GM18868 (cell line): ENCODE results near the gene STK17B.

ENCODE experiments used
- ATAC-seq: cut with Tn5 transposase; IDR thresholded peaks from one replicate; pipeline ENCODE4 v1.9.1; 2021; ENCODE audit warnings: mild to moderate bottlenecking, moderate library complexity; ENCODE audit not compliant: unreplicated experiment

The STK17B gene

GRCh38 chr2:196160946-196161345, 10.4 kb downstream of the STK17B start:
- no peak for ATAC-seq

- ATAC-seq, result peak; percentile 86
Observed at GRCh38 chr2:196160101-196160500, 11.3 kb downstream of the STK17B start.

- ATAC-seq, result no peak
Observed at GRCh38 chr2:196159221-196159892, 12.0 kb downstream of the STK17B start.

GRCh38 chr2:196155575-196155974, 15.8 kb downstream of the STK17B start:
- no peak for ATAC-seq

- ATAC-seq, result no peak
Observed at GRCh38 chr2:196153480-196153879, 17.9 kb downstream of the STK17B start.

GRCh38 chr2:196149948-196150347, 21.4 kb downstream of the STK17B start:
- ATAC-seq, result peak; percentile 69

- no peak for ATAC-seq
Observed at GRCh38 chr2:196148736-196149135, 22.6 kb downstream of the STK17B start.

- no peak for ATAC-seq
Observed at GRCh38 chr2:196145256-196145655, 26.1 kb downstream of the STK17B start.

- no peak for ATAC-seq
Observed at GRCh38 chr2:196144513-196145126, 26.8 kb downstream of the STK17B start.

- ATAC-seq, result no peak
Observed at GRCh38 chr2:196143730-196144131, 27.6 kb downstream of the STK17B start.

GRCh38 chr2:196142825-196143224, 28.6 kb downstream of the STK17B start:
- no peak for ATAC-seq

- ATAC-seq, result no peak
Observed at GRCh38 chr2:196140213-196140612, 31.2 kb downstream of the STK17B start.

- no peak for ATAC-seq
Observed at GRCh38 chr2:196137271-196137670, 34.1 kb downstream of the STK17B start.

GRCh38 chr2:196136151-196136550, 35.2 kb downstream of the STK17B start:
- no peak for ATAC-seq

- peak; percentile 37 for ATAC-seq
Observed at GRCh38 chr2:196131949-196132925, 39.1 kb downstream of the STK17B start.

GRCh38 chr2:196131384-196131937, 39.9 kb downstream of the STK17B start:
- ATAC-seq, result peak; percentile 28

- ATAC-seq, result no peak
Observed at GRCh38 chr2:196130039-196130825, 41.1 kb downstream of the STK17B start.

GRCh38 chr2:196128749-196129148, 42.6 kb downstream of the STK17B start:
- ATAC-seq, result no peak

GRCh38 chr2:196125596-196125995, 45.8 kb downstream of the STK17B start:
- ATAC-seq, result no peak

- no peak for ATAC-seq
Observed at GRCh38 chr2:196123679-196124373, 47.6 kb downstream of the STK17B start.
